GM12891 (cell line): ENCODE data around the gene ANKRD10.
"Not testable (repeated sequence)": the region's sequence is repeated elsewhere in the genome, so short reads cannot be mapped to it uniquely, and the experiment has no call there.

ENCODE experiments used
- POLR2A ChIP-seq: IDR thresholded peaks from 2 replicates; pipeline ENCODE4 v1.6.1; 2011; ENCODE audit warnings: low read depth, low read length, control low read depth
- POLR2AphosphoS5 ChIP-seq: IDR thresholded peaks from 2 replicates; pipeline ENCODE4 v1.6.1; 2011; ENCODE audit warnings: low read depth, low read length, control low read depth
- POU2F2 ChIP-seq: IDR thresholded peaks from 2 replicates; pipeline ENCODE4 v1.6.1; 2011; ENCODE audit warnings: low read depth, mild to moderate bottlenecking, control low read depth, low read length, moderate library complexity
- SPI1 ChIP-seq: IDR thresholded peaks from 2 replicates; pipeline ENCODE4 v1.6.1; 2011; ENCODE audit warnings: low read depth, low read length, control low read depth
- TAF1 ChIP-seq: IDR thresholded peaks from 2 replicates; pipeline ENCODE4 v1.6.1; 2011; ENCODE audit warnings: low read depth, low read length, control low read depth

GRCh38 chr13:110956216-110956615 is 41.3 kb upstream of the ANKRD10 start:
- not testable (repeated sequence) for TF ChIP-seq POLR2A, TAF1, POLR2AphosphoS5, SPI1, POU2F2
